Left lung (tissue), 10 donors: ENCODE data around the gene FCN1. TPM values are rescaled to one million over a fixed set of nuclear protein-coding genes. Genes with fewer than 3 reads are reported as not detected.

Experiments
- ATAC-seq: fragments of 200-7000 bp; cut with Tn5 transposase; one replicate; pipeline ENCODE4 v1.9.1; 2020; ENCODE audit warnings: moderate library complexity
- DNase-seq, 4 donors: peaks; one replicate each; pipeline ENCODE4 v3.0.0-alpha.2; 2013 to 2020
- H3K27ac ChIP-seq, 2 donors: fragments of 200-600 bp; sonication (generic) in 1 of 2; one replicate each; pipeline versions ENCODE4 v1.5.0 to v1.8.0; 2020 to 2021
- H3K27me3 ChIP-seq, 2 donors: fragments of 200-600 bp; sonication (generic) in 1 of 2; one replicate each; pipeline versions ENCODE4 v1.5.0 to v1.8.0; 2020 to 2021
- H3K36me3 ChIP-seq, 2 donors: fragments of 200-600 bp; sonication (generic) in 1 of 2; one replicate each; pipeline versions ENCODE4 v1.5.0 to v1.8.0; 2020 to 2021
- H3K4me1 ChIP-seq, 2 donors: fragments of 200-600 bp; one replicate each; pipeline ENCODE4 v1.8.0; 2021
- H3K4me3 ChIP-seq, 2 donors: fragments of 200-600 bp; sonication (generic) in 1 of 2; one replicate each; pipeline versions ENCODE4 v1.5.0 to v1.8.0; 2020 to 2021; ENCODE audit warnings: mild to moderate bottlenecking in 1 of 2
- H3K9me3 ChIP-seq, 2 donors: fragments of 200-600 bp; sonication (generic) in 1 of 2; one replicate each; pipeline versions ENCODE4 v1.5.0 to v1.8.0; 2020 to 2021
- CTCF ChIP-seq, 2 donors: fragments of 200-600 bp; sonication (generic) in 1 of 2; IDR thresholded peaks; one replicate each; pipeline versions ENCODE4 v1.5.0 to v1.8.0; 2021; ENCODE audit warnings: antibody characterized with exemption in 2 of 2
- intact Hi-C, 2 donors: fragments of 100-400 bp; cut with DNase I; formaldehyde crosslinking; loops; one replicate each; pipeline versions ENCODE4 v1.11.2 to v1.14.2; 2022
- polyA plus RNA-seq, 6 donors: library from polyadenylated mRNA; unstranded; fragments of 120-200 nt; gene quantifications; one replicate each; pipeline ENCODE4 v1.2.1, GENCODE V29; 2013; ENCODE audit not compliant: insufficient read length in 6 of 6
- total RNA-seq, 2 donors: library from RNA; stranded (reverse); fragmentation: NEBNext Ultra II Directional; extraction: Animal tissue kit (Norgen Biotek cat#: 25700); gene quantifications; one replicate each; pipeline ENCODE4 v1.2.1, GENCODE V29; 2021
- donor health status: DM: no; HTN: yes; CAD: no.
- donor health status: DM: no; HTN: no; CAD: no.

Gene FCN1
- total and polyA plus RNA-seq, 8 donors: 3.4 to 72.1 (median 5.7) TPM

DNA sequence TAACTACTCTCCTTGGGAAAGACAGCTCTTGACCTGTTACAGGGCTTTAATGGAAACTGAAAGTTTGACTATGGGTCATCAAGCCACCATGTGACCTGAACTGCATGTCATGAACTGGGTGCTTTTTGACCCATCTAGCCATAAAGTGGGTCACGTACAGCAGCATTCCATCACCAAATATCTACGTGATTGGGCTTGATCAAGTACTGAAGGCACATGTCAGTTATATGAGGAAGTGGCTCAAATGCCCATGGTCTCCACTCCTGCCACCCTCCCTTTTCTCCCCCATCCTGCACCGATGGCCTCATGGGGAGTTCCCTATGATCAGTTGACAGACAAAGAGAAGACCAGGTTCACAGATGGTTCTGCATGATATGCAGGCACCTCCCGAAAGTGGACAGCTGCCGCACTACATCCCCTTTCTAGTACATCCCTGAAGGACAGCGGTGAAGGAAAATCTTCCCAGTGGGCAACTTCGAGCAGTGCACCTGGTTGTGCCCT, 7.3 kb upstream of the FCN1 start:
- Histone ChIP-seq H3K27me3 (peaks cover 0 to 5% of the 10 kb centered on the region in 2 donors), H3K9me3 (no peaks in the 10 kb centered on the region), H3K4me3 (no peak overlapping the region), H3K27ac (peak overlapping the region in 1 of 2 donors; percentile 48), H3K36me3 (no peaks in the 10 kb centered on the region), H3K4me1 (peaks cover 0 to 80% of the 10 kb centered on the region in 2 donors)
- ATAC-seq (no peak), DNase-seq (peak in 2 of 4 donors; percentile 21 to 30)
- intact Hi-C loops: no loop called here
- no peak for TF ChIP-seq CTCF (IDR thresholded peaks at IDR 0.05)

- TF ChIP-seq CTCF (IDR thresholded peaks at IDR 0.05): no peak
- Histone ChIP-seq H3K36me3 (no peaks in the 10 kb centered on the region), H3K4me1 (peaks cover 0 to 78% of the 10 kb centered on the region in 2 donors), H3K4me3 (no peak overlapping the region), H3K27ac (peak overlapping the region in 1 of 2 donors; percentile 86), H3K9me3 (peaks cover 0 to 7% of the 10 kb centered on the region in 2 donors), H3K27me3 (no peaks in the 10 kb centered on the region)
- intact Hi-C loops: no loop called here
- DNase-seq (no peak), ATAC-seq (no peak)
Measured at GRCh38 chr9:134923466-134923865, 5.8 kb upstream of the FCN1 start.

DNA sequence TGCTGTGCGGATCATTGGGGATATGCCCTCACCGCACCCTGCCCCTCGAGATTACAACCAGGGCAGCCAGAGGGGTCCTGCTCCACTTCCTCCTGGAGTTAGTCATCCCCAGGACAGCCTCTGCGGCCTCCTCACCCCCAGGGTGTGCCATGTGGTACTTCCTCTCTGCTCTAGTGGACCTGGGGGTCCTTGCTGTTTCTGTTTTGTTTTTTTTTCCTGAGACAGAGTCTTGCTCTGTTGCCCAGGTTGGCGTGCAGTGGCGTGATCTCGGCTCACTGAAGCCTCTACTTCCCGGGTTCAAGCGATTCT, 5.2 kb upstream of the FCN1 start:
- DNase-seq (no peak), ATAC-seq (peak; percentile 63)
- TF ChIP-seq CTCF (IDR thresholded peaks at IDR 0.05): no peak
- H3K36me3 ChIP-seq: no peaks in the 10 kb centered on the region
- peaks cover 0 to 78% of the 10 kb centered on the region in 2 donors for H3K4me1 ChIP-seq
- H3K27me3 ChIP-seq: peaks cover 0 to under 1% of the 10 kb centered on the region in 2 donors
- no peak overlapping the region for H3K4me3 ChIP-seq
- peak overlapping the region in 1 of 2 donors; percentile 86 for H3K27ac ChIP-seq
- peaks cover 0 to 7% of the 10 kb centered on the region in 2 donors for H3K9me3 ChIP-seq
- intact Hi-C loops: no loop called here

- peak; percentile 28 to 87 (median 72) for DNase-seq
- Histone ChIP-seq H3K4me3 (no peak overlapping the region), H3K4me1 (peaks cover 0 to 83% of the 10 kb centered on the region in 2 donors), H3K36me3 (no peaks in the 10 kb centered on the region), H3K9me3 (peaks cover 0 to 7% of the 10 kb centered on the region in 2 donors), H3K27me3 (peaks cover 0 to 5% of the 10 kb centered on the region in 2 donors), H3K27ac (peak overlapping the region in 1 of 2 donors; percentile 86)
- intact Hi-C loops: no loop called here
- TF ChIP-seq CTCF (IDR thresholded peaks at IDR 0.05): no peak
- peak; percentile 81 for ATAC-seq
Measured at GRCh38 chr9:134922066-134922931, 4.6 kb upstream of the FCN1 start.

DNA sequence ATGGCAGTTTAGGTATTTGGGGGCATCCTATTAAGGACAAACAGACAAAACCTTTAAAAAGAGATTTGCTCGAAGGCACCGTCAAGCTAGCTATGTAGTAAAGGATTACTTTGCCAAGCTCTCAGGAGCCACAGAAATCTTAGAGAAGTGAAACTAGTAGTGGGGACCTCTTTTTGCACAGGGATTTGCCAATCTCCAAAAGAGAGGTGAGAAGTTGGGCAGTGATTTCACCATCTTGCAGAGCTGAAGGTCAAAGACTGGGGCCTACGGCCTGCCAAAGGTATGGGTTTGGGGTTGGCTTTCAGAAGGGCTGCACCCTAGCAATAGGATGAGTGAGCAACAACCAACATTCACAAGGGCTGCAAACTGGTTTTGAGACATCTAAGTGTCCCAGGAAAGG, 1.6 kb upstream of the FCN1 start:
- intact Hi-C loops: no loop called here
- Histone ChIP-seq H3K27ac (peak overlapping the region in 1 of 2 donors; percentile 51), H3K36me3 (no peaks in the 10 kb centered on the region), H3K4me1 (peaks cover 0 to 79% of the 10 kb centered on the region in 2 donors), H3K4me3 (no peak overlapping the region), H3K9me3 (peaks cover 0 to 7% of the 10 kb centered on the region in 2 donors), H3K27me3 (peaks cover 0 to 10% of the 10 kb centered on the region in 2 donors)
- TF ChIP-seq CTCF (IDR thresholded peaks at IDR 0.05): no peak
- ATAC-seq (no peak), DNase-seq (no peak)
